Measurements from ENCODE around the gene CMTM8.

GRCh38 chr3:32313723-32314473 lies 75.4 kb downstream of the CMTM8 start:
- TF ChIP-seq RARB (CRISPR knock-in tag; IDR thresholded peaks at IDR 0.05) (no peak), TSHZ2 (CRISPR knock-in tag; IDR thresholded peaks at IDR 0.05) (no peak)

Measured in SK-N-SH treated with all-trans-retinoic acid at 6 μM for 48 hours (cell line).